Measurements from ENCODE around the gene KLK10. TPM values are rescaled to one million over a fixed set of nuclear protein-coding genes. Genes with fewer than 3 reads are reported as not detected.

The KLK10 gene
- total RNA-seq, 1 donor from 2014 or later, result not detected

GRCh38 chr19:51034704-51035103 is 15.2 kb upstream of the KLK10 start, which contains the start of gene KLK12:
KLK12 (minus strand) TSS chr19:51035002; CDS start chr19:51034621, 381 bp downstream.
- Mint-ChIP-seq H3K27me3 (ENCODE audit: unreplicated experiment) (peaks cover 6% of the 10 kb centered on the region), H3K27ac (ENCODE audit: unreplicated experiment) (no peak within 1 kb of the TSS), H3K4me3 (ENCODE audit: unreplicated experiment) (no peak within 1 kb of the TSS), H3K36me3 (ENCODE audit: unreplicated experiment) (no peaks in the 10 kb centered on the region), H3K4me1 (ENCODE audit: low read depth, unreplicated experiment) (peaks cover 4% of the 10 kb centered on the region), H3K9me3 (ENCODE audit: unreplicated experiment) (peaks cover 4% of the 10 kb centered on the region)
- DNase-seq, result no peak
- TF ChIP-seq CTCF (IDR thresholded peaks at IDR 0.05; ENCODE audit: partially characterized antibody, unreplicated experiment), result no peak

- peaks cover 1% of the 10 kb centered on the region for H3K36me3 Mint-ChIP-seq (ENCODE audit: unreplicated experiment)
- peaks cover 4% of the 10 kb centered on the region for H3K4me1 Mint-ChIP-seq (ENCODE audit: low read depth, unreplicated experiment)
- H3K4me3 Mint-ChIP-seq (ENCODE audit: unreplicated experiment), result no peak overlapping the region
- TF ChIP-seq CTCF (IDR thresholded peaks at IDR 0.05; ENCODE audit: partially characterized antibody, unreplicated experiment), result no peak
- H3K9me3 Mint-ChIP-seq (ENCODE audit: unreplicated experiment), result peaks cover 4% of the 10 kb centered on the region
- peaks cover 6% of the 10 kb centered on the region for H3K27me3 Mint-ChIP-seq (ENCODE audit: unreplicated experiment)
- no peak for DNase-seq
- no peak overlapping the region for H3K27ac Mint-ChIP-seq (ENCODE audit: unreplicated experiment)
Measured at GRCh38 chr19:51031880-51032225, 12.3 kb upstream of the KLK10 start.

GRCh38 chr19:51031220-51031879 is 11.8 kb upstream of the KLK10 start:
- DNase-seq, result no peak
- Mint-ChIP-seq H3K4me3 (ENCODE audit: unreplicated experiment) (no peak overlapping the region), H3K27ac (ENCODE audit: unreplicated experiment) (no peak overlapping the region)

GRCh38 chr19:51030631-51031030 is 11.1 kb upstream of the KLK10 start:
- H3K4me3 Mint-ChIP-seq (ENCODE audit: unreplicated experiment), result no peak overlapping the region
- peaks cover 4% of the 10 kb centered on the region for H3K4me1 Mint-ChIP-seq (ENCODE audit: low read depth, unreplicated experiment)
- H3K27me3 Mint-ChIP-seq (ENCODE audit: unreplicated experiment), result peaks cover 9% of the 10 kb centered on the region
- no peak overlapping the region for H3K27ac Mint-ChIP-seq (ENCODE audit: unreplicated experiment)
- no peak for DNase-seq
- H3K36me3 Mint-ChIP-seq (ENCODE audit: unreplicated experiment), result peaks cover 4% of the 10 kb centered on the region
- H3K9me3 Mint-ChIP-seq (ENCODE audit: unreplicated experiment), result peaks cover 4% of the 10 kb centered on the region
- no peak for TF ChIP-seq CTCF (IDR thresholded peaks at IDR 0.05; ENCODE audit: partially characterized antibody, unreplicated experiment)

More at GRCh38 chr19:51031220-51031879, 11.8 kb upstream of the KLK10 start:
- H3K27me3 Mint-ChIP-seq (ENCODE audit: unreplicated experiment), result peaks cover 9% of the 10 kb centered on the region
- peaks cover 4% of the 10 kb centered on the region for H3K9me3 Mint-ChIP-seq (ENCODE audit: unreplicated experiment)
- H3K36me3 Mint-ChIP-seq (ENCODE audit: unreplicated experiment), result peaks cover 4% of the 10 kb centered on the region
- no peak for TF ChIP-seq CTCF (IDR thresholded peaks at IDR 0.05; ENCODE audit: partially characterized antibody, unreplicated experiment)
- peaks cover 4% of the 10 kb centered on the region for H3K4me1 Mint-ChIP-seq (ENCODE audit: low read depth, unreplicated experiment)

- peaks cover 9% of the 10 kb centered on the region for H3K27me3 Mint-ChIP-seq (ENCODE audit: unreplicated experiment)
- H3K9me3 Mint-ChIP-seq (ENCODE audit: unreplicated experiment), result peaks cover 4% of the 10 kb centered on the region
- no peak overlapping the region for H3K4me3 Mint-ChIP-seq (ENCODE audit: unreplicated experiment)
- TF ChIP-seq CTCF (IDR thresholded peaks at IDR 0.05; ENCODE audit: partially characterized antibody, unreplicated experiment), result no peak
- peaks cover 2% of the 10 kb centered on the region for H3K4me1 Mint-ChIP-seq (ENCODE audit: low read depth, unreplicated experiment)
- H3K36me3 Mint-ChIP-seq (ENCODE audit: unreplicated experiment), result peaks cover 4% of the 10 kb centered on the region
- H3K27ac Mint-ChIP-seq (ENCODE audit: unreplicated experiment), result no peak overlapping the region
- no peak for DNase-seq
Measured at GRCh38 chr19:51029718-51030117, 10.2 kb upstream of the KLK10 start.

All from glutamatergic neuron (in vitro differentiated cells).